Adipocyte (in vitro differentiated cells): ENCODE data around the gene FRMD4A.

ENCODE experiments used
- DNase-seq: peaks from one replicate; pipeline ENCODE4 v3.0.0-alpha.2; 2015; ENCODE audit warnings: low read depth
- H3K27me3 ChIP-seq: replicated peaks from 2 replicates; pipeline ENCODE4 v1.7.0; 2013; ENCODE audit warnings: mild to moderate bottlenecking, low read length, moderate library complexity; ENCODE audit not compliant: control insufficient read depth, insufficient read depth
- H3K36me3 ChIP-seq: 2 replicates; pipeline ENCODE4 v1.7.0; 2013; ENCODE audit warnings: low read length, mild to moderate bottlenecking, moderate library complexity; ENCODE audit not compliant: control insufficient read depth, insufficient read depth, severe bottlenecking
- H3K4me1 ChIP-seq: 2 replicates; pipeline ENCODE4 v1.7.0; 2013; ENCODE audit warnings: mild to moderate bottlenecking, low read length, moderate library complexity; ENCODE audit not compliant: control insufficient read depth, insufficient read depth
- H3K4me3 ChIP-seq: 2 replicates; pipeline ENCODE4 v1.7.0; 2013; ENCODE audit warnings: mild to moderate bottlenecking, low read length, moderate library complexity
- H3K9ac ChIP-seq: 2 replicates; pipeline ENCODE4 v1.7.0; 2013; ENCODE audit warnings: mild to moderate bottlenecking, low read length, moderate library complexity
- H3K9me3 ChIP-seq: 2 replicates; pipeline ENCODE4 v1.7.0; 2013; ENCODE audit warnings: mild to moderate bottlenecking, low read length, moderate library complexity; ENCODE audit not compliant: control insufficient read depth

The FRMD4A gene

DNA sequence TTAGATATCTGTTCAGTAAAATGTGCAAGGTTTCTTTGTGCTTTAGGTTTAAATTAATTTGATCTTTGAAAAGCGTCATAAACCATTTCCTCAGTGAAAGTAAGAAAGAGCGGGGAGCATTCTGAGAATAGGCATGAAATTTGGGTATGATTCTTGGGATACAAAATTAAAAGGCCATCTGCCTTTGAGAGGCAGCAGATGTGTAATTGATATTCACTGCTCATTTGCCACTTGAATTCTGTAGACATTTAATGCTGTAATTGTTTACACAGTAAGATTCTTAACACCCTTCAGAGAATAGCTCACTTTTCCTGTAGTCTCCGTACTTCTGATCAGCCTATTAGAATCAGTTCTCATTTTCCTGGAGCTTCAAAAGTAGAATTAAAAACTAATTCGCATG, 18.7 kb downstream of the FRMD4A start:
- Histone ChIP-seq H3K9me3 (no peaks in the 10 kb centered on the region), H3K4me3 (no peak overlapping the region), H3K9ac (no peak overlapping the region), H3K27me3 (peaks cover 50% of the 10 kb centered on the region), H3K36me3 (no peaks in the 10 kb centered on the region), H3K4me1 (no peaks in the 10 kb centered on the region)
- DNase-seq = no peak

DNA sequence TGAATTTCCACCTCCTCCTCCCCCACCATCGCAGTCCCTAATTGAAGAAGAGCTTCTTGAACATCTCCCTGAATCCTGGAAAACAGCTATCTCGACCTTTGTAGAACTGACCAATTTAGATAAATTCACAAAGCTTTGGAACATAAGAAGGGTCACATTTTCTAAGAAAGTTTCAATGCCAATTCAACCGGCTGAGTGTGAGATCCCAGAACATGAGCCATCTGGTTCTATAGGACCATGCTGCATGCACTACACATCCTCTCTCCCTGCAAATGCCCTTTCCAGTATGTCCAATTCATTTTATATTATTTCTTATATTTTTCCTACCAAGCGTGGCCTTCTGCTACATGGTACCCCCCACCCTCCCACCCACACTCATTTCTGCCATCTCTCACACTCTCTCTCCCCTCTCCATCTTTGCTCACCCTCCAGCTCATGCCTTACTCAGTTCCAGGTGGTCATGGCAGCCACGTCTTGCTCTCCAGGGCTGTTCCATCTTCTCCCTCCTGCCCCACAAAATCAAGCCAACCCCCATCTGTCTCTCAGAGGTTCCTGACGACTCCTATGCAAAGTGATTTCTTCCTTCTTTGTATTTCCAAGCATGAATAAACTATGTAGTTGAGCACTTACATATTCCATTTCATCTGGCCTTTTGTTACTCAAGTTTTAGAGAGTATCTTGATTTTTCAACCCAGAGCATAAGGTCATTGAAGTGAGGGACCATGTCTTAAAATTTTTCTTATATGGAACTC, 19.3 kb downstream of the FRMD4A start:
- Histone ChIP-seq H3K9ac (no peak overlapping the region), H3K4me1 (no peaks in the 10 kb centered on the region), H3K4me3 (no peak overlapping the region), H3K9me3 (no peaks in the 10 kb centered on the region), H3K27me3 (peaks cover 45% of the 10 kb centered on the region), H3K36me3 (no peaks in the 10 kb centered on the region)
- no peak for DNase-seq

DNA sequence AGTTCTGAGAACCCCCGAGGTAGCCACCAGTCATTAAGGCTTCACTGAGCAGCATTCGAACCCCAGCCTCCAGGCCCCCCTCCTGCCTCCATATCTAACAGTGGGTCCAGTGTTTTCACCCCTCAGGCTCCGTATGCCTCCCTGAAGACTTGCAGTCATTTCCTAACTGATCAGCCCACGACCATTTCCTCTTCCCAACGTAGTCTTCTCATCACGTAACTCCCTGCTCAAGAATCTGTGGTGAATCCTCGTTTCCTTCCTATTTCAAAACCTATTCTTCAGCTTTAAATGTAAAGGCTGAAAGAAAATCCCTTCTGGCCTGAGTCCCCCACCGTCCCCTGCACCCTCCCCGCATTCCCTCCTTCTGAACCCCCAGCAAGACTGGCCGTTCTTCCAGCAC, 21.1 kb downstream of the FRMD4A start:
- Histone ChIP-seq H3K4me3 (no peak overlapping the region), H3K27me3 (peaks cover 49% of the 10 kb centered on the region), H3K4me1 (no peaks in the 10 kb centered on the region), H3K36me3 (no peaks in the 10 kb centered on the region), H3K9ac (no peak overlapping the region), H3K9me3 (no peaks in the 10 kb centered on the region)
- no peak for DNase-seq

DNA sequence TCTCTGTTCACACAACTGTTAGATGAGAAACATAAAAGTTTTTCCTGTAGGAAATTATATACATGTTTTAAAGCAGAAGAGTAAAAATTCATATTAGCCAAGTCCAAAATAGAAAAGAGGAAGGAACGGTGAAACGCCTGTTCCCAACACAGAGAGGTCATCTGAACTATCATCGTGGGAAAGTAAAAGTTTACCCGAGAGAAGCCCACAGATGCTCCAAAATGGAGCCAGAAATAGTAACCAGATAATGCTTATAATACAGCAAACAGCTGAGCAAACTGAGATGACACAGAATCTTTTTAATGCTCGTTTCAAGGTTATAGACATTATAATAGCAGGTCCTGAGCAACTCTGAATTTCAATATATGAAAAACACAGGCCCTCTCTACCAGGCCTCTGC, 24.5 kb downstream of the FRMD4A start:
- no peak overlapping the region for H3K9ac ChIP-seq
- H3K4me1 ChIP-seq = no peaks in the 10 kb centered on the region
- peaks cover 56% of the 10 kb centered on the region for H3K27me3 ChIP-seq
- DNase-seq = no peak
- no peaks in the 10 kb centered on the region for H3K9me3 ChIP-seq
- no peak overlapping the region for H3K4me3 ChIP-seq
- H3K36me3 ChIP-seq = no peaks in the 10 kb centered on the region

DNA sequence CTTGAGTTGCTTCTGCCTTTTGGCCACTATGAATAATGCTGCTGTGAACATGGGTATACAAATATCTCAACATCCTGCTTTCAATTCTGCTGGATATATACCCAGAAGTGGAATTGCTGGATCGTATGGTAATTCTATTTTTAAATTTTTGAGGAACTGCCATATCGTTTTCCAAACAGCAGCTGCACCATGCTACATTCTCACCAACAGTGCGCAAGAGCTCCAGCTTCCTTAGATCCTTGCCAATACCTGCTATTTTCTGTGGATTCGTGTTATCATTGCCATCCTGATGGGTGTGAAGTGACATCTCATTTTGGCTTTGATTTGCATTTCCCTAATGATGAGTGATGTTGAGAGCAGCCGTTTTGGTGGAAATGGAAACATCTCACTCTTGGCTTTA, 26.7 kb downstream of the FRMD4A start:
- Histone ChIP-seq H3K4me3 (no peak overlapping the region), H3K27me3 (peaks cover 62% of the 10 kb centered on the region), H3K36me3 (no peaks in the 10 kb centered on the region), H3K4me1 (no peaks in the 10 kb centered on the region), H3K9ac (no peak overlapping the region), H3K9me3 (no peaks in the 10 kb centered on the region)
- DNase-seq = no peak

DNA sequence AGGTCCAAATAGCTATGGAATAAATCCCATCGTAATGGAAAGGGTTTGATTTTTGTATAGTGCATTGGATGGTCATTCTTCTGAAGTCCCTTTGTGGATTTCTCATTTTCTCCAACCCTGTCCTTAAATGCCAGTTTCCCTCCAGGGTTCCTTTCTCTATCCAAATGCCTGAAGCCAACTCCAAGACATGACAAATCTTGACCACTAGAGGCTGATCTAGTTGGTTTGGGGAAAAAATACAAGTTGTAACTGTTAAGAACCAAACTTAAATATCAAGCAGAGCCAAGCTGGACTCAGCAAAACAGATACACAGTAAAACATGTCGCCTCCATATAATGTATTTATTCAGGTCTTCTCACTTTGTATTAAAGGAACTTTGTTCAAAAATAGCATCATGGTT, 28.7 kb downstream of the FRMD4A start:
- peak; percentile 42 for DNase-seq
- H3K9me3 ChIP-seq = no peaks in the 10 kb centered on the region
- no peak overlapping the region for H3K9ac ChIP-seq
- H3K4me1 ChIP-seq = no peaks in the 10 kb centered on the region
- H3K36me3 ChIP-seq = no peaks in the 10 kb centered on the region
- H3K27me3 ChIP-seq = peaks cover 67% of the 10 kb centered on the region
- H3K4me3 ChIP-seq = no peak overlapping the region

DNA sequence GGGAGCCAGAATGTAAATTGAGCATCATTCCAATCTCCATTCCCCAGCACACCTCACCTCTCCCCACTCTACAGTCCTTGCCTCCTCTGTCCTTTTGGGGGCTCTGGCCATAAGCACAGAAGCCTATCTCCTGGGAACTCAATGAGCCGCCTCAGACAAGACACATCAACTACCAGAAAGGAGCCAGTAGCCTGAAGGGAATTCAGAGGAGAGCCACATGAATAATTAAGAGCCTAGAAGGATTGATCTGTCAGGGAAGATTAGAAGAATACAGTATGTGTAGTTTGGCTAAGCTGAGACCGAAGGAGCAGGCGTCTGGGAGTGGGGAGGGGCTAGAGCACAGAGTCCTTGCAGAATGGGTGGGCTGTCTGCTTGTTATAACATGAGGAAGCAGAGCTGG, 31.2 kb downstream of the FRMD4A start:
- peaks cover 72% of the 10 kb centered on the region for H3K27me3 ChIP-seq
- H3K4me1 ChIP-seq = no peaks in the 10 kb centered on the region
- no peak overlapping the region for H3K4me3 ChIP-seq
- H3K36me3 ChIP-seq = no peaks in the 10 kb centered on the region
- no peaks in the 10 kb centered on the region for H3K9me3 ChIP-seq
- DNase-seq = no peak
- no peak overlapping the region for H3K9ac ChIP-seq

DNA sequence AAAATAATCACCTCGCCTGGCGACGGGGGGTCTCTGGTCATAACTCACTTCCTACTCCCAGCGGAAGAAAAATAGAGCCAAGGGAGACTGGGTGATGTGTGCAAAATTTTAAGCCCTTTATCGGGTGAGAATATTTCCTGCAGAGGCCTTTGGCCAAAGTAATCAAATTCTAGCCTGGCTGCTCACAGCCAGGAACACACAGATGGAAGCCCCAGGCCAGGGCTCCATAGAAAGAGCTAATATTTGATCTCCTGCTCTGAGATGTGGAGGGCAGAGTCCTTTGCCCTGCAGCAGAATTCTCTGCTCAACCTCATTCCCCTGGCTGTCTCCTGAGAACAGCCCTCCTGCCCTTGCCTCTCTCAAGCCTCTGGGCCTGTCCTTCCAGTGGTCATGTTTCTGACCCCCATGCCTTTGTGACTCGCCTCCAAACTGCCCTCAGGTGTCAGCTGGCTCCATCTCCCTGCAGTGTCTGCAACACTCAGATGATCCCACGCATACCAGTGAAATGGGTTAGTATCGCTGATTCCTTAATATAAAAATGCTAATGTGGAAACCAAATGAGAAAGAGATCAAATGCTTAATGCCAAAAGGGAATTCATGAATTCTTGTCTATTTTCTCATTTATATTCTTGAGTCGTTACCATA, 34.5 kb downstream of the FRMD4A start:
- DNase-seq = no peak
- Histone ChIP-seq H3K4me1 (no peaks in the 10 kb centered on the region), H3K9me3 (peaks cover 11% of the 10 kb centered on the region), H3K27me3 (peaks cover 52% of the 10 kb centered on the region), H3K4me3 (no peak overlapping the region), H3K9ac (no peak overlapping the region), H3K36me3 (no peaks in the 10 kb centered on the region)

DNA sequence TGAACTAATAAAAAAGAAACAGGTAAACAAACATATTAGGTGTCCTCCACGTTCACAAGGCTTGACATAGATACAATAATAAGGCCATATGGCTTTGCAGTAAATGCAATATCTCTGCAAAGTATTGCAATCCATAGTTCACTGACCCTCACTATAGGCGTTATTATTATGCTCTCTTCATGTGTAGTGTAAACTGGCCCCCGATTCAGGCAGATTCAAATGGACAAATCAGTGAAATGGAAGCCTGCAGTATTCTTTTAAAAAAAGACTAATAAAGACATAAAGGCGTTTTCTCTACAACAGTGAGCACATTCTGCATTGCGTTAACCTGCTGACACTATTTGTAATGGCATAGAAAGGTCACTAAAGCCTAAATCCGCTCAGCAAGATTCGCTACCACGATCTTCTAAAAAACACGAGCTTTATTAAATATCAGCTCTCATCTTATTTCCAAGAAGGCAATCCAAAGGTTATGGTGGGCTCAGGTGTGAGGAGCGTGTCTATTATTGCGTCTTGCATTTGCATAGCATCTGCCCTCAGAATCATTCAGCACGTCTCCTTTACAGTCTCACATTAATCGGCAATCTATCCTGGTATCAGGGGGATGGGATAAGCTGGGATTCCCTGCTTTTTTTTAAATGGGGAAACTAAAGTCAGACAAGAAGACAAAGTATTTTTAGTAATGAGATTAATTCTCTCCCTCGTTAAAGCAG, 36.2 kb downstream of the FRMD4A start:
- Histone ChIP-seq H3K4me3 (no peak overlapping the region), H3K9me3 (peaks cover 24% of the 10 kb centered on the region), H3K9ac (no peak overlapping the region), H3K27me3 (peaks cover 40% of the 10 kb centered on the region), H3K4me1 (no peaks in the 10 kb centered on the region), H3K36me3 (no peaks in the 10 kb centered on the region)
- no peak for DNase-seq

DNA sequence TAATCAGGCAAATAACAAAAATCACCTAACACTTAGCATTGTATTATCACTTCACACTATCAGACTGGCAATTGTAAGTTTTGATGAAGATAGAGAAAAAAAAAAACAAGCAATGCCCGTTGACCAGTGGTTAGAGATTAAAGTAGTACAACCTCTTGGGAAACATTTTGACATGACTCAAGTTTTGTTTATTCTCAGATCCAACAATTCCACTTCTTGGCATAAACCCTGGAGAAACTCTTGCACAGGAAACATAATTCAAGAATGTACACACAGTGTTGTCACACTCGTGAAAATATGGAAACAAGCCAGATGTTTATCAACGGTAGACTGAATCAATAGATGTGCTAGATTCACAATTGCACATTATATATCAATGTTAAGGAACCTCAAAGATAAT, 37.2 kb downstream of the FRMD4A start:
- Histone ChIP-seq H3K4me1 (no peaks in the 10 kb centered on the region), H3K4me3 (no peak overlapping the region), H3K36me3 (no peaks in the 10 kb centered on the region), H3K9ac (no peak overlapping the region), H3K9me3 (peaks cover 27% of the 10 kb centered on the region), H3K27me3 (peaks cover 30% of the 10 kb centered on the region)
- DNase-seq = no peak

DNA sequence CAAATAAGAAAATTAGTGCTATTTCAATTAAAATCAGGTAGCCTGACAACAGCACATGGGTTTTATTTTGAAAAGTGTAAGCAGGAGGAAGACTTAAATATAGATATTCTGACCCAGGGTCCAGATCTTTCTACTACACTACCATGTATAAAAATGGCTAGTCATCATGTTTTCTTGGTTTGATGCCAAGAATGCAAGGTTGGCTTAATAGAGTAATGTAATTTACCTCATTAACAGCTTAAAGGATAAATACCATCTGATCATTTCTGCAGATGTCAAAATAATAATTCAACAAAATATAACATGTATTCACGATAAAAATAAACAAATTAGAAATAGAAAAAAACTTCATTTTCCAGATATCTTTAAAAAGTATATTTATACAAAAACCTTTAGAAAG, 39.4 kb downstream of the FRMD4A start:
- peaks cover 11% of the 10 kb centered on the region for H3K27me3 ChIP-seq
- no peak overlapping the region for H3K4me3 ChIP-seq
- no peak for DNase-seq
- H3K9ac ChIP-seq = no peak overlapping the region
- H3K4me1 ChIP-seq = peaks cover 9% of the 10 kb centered on the region
- peaks cover 28% of the 10 kb centered on the region for H3K9me3 ChIP-seq
- no peaks in the 10 kb centered on the region for H3K36me3 ChIP-seq
